HCT116 (cell line): ENCODE data around the gene NRIP3. TPM values are rescaled to one million over a fixed set of nuclear protein-coding genes. Genes with fewer than 3 reads are reported as not detected.

ENCODE experiments used
- ATAC-seq: fragments of 200-7000 bp; cut with Tn5 transposase; 2 replicates; pipeline ENCODE4 v1.9.1; 2020; ENCODE audit warnings: mild to moderate bottlenecking, moderate library complexity
- BruUV-seq: library from RNA; stranded (reverse); fragments of 400-500 nt; replicated peaks from 2 replicates; lab custom pipeline; 2021; lab: Mats Ljungman, UMichigan
- CTCF ChIA-PET: fragments of 300-600 bp; sonication (Branson Sonifier 250); formaldehyde crosslinking; loops from one replicate; lab custom pipeline; 2021; ENCODE audit warnings: antibody characterized with exemption; lab: Charles Lee
- POLR2A ChIA-PET: fragments of 300-600, 350-600 bp; sonication (Branson Sonifier 250); formaldehyde crosslinking; loops from one replicate; lab custom pipeline; 2021; ENCODE audit warnings: antibody characterized with exemption; lab: Charles Lee
- RAD21 ChIA-PET, 2 experiments: fragments of 300-600 bp; sonication (Branson Sonifier 250); formaldehyde crosslinking; loops; one replicate each; lab custom pipeline; 2023; ENCODE audit warnings: low total read pairs in 2 of 2; ENCODE audit not compliant: uncharacterized antibody in 2 of 2, unreplicated experiment in 2 of 2, low non-redundant PET in 1 of 2; lab: Charles Lee
- DNase-seq: peaks from one replicate; pipeline ENCODE4 v3.0.0-alpha.2; 2010; ENCODE audit warnings: low read depth, low spot score
- H2AFZ ChIP-seq: fragments of 200-600 bp; shearing (Covaris generic), sonication (generic); 2 replicates; pipeline ENCODE4 v1.6.1; 2017; ENCODE audit warnings: low read depth, mixed run types, mixed read lengths, antibody characterized with exemption, low read length; ENCODE audit not compliant: poor library complexity, severe bottlenecking
- H3K27ac ChIP-seq: 2 replicates; pipeline ENCODE4 v1.5.1; 2012; ENCODE audit warnings: low read depth, low read length
- H3K27me3 ChIP-seq: fragments of 200-600 bp; sonication (generic); 2 replicates; pipeline ENCODE4 v1.6.1; 2016; ENCODE audit warnings: mixed run types, low read length, mixed read lengths; ENCODE audit not compliant: insufficient read depth
- H3K36me3 ChIP-seq, 2 experiments: fragments of 200-500 bp in 1 of 2; fragments of 200-600 bp in 1 of 2; sonication (Bioruptor generic) in 1 of 2; sonication (generic) in 1 of 2; 2 replicates each; pipeline versions ENCODE4 v1.5.1 to v1.6.1; 2014 to 2016; ENCODE audit warnings: low read length in 2 of 2, inconsistent platforms in 1 of 2, mixed read lengths in 1 of 2, mixed run types in 1 of 2; ENCODE audit not compliant: insufficient read depth in 2 of 2, control insufficient read depth in 1 of 2
- H3K4me1 ChIP-seq, 2 experiments: fragments of 200-600 bp in 1 of 2; sonication (generic) in 1 of 2; 2 replicates each; pipeline versions ENCODE4 v1.5.1 to v1.6.1; 2012 to 2017; ENCODE audit warnings: low read length in 2 of 2, inconsistent platforms in 1 of 2, mild to moderate bottlenecking in 1 of 2, mixed read lengths in 1 of 2, mixed run types in 1 of 2, moderate library complexity in 1 of 2; ENCODE audit not compliant: insufficient read depth in 2 of 2, control insufficient read depth in 1 of 2
- H3K4me2 ChIP-seq: fragments of 200-600 bp; sonication (generic); 2 replicates; pipeline ENCODE4 v1.6.1; 2017; ENCODE audit warnings: mixed run types, low read length, mixed read lengths
- H3K4me3 ChIP-seq, 2 experiments: fragments of 200-600 bp in 1 of 2; sonication (generic) in 1 of 2; replicated peaks in 1 of 2; 2 replicates each; pipeline ENCODE4 v1.5.1; 2011 to 2016; ENCODE audit warnings: low read length in 2 of 2, control low read depth in 1 of 2, low read depth in 1 of 2, mild to moderate bottlenecking in 1 of 2, mixed read lengths in 1 of 2, mixed run types in 1 of 2
- H3K79me2 ChIP-seq: fragments of 200-600 bp; sonication (generic); 2 replicates; pipeline ENCODE4 v1.6.1; 2017; ENCODE audit warnings: mild to moderate bottlenecking, mixed run types, low read length, moderate library complexity, mixed read lengths; ENCODE audit not compliant: insufficient read depth
- H3K9ac ChIP-seq: fragments of 200-600 bp; sonication (generic); 2 replicates; pipeline ENCODE4 v1.6.1; 2016; ENCODE audit warnings: low read length, mixed read lengths
- H3K9me2 ChIP-seq: fragments of 200-600 bp; sonication (generic), shearing (Covaris generic); 2 replicates; pipeline ENCODE4 v1.6.1; 2017; ENCODE audit warnings: mixed run types, mild to moderate bottlenecking, moderate library complexity; ENCODE audit not compliant: insufficient read depth
- H3K9me3 ChIP-seq, 2 experiments: fragments of 200-500 bp in 1 of 2; fragments of 200-600 bp in 1 of 2; sonication (Bioruptor generic) in 1 of 2; sonication (generic) in 1 of 2; 2 replicates each; pipeline ENCODE4 v1.6.1; 2014 to 2017; ENCODE audit warnings: low read length in 2 of 2, mixed read lengths in 2 of 2, inconsistent platforms in 1 of 2, low read depth in 1 of 2, mild to moderate bottlenecking in 1 of 2, mixed run types in 1 of 2, moderate library complexity in 1 of 2; ENCODE audit not compliant: control insufficient read depth in 1 of 2, insufficient read depth in 1 of 2
- H4K20me1 ChIP-seq: fragments of 200-600 bp; sonication (generic), shearing (Covaris generic); 2 replicates; pipeline ENCODE4 v1.6.1; 2017; ENCODE audit warnings: mixed run types, mild to moderate bottlenecking, moderate library complexity; ENCODE audit not compliant: insufficient read depth
- CBX3 ChIP-seq: IDR thresholded peaks from 2 replicates; pipeline ENCODE4 v1.6.1; 2012; ENCODE audit warnings: low read depth
- CEBPB ChIP-seq: IDR thresholded peaks from 2 replicates; pipeline ENCODE4 v1.6.1; 2012; ENCODE audit warnings: low read depth
- EGR1 ChIP-seq: IDR thresholded peaks from 2 replicates; pipeline ENCODE4 v1.6.1; 2012; ENCODE audit warnings: low read depth
- ELF1 ChIP-seq: IDR thresholded peaks from 2 replicates; pipeline ENCODE4 v1.6.1; 2012; ENCODE audit warnings: low read depth, borderline replicate concordance
- EZH2 ChIP-seq: fragments of 200-600 bp; sonication (generic); IDR thresholded peaks from 2 replicates; pipeline ENCODE4 v1.6.1; 2017; ENCODE audit warnings: antibody characterized with exemption, mixed run types
- EZH2phosphoT487 ChIP-seq: fragments of 200-600 bp; IDR thresholded peaks from 2 replicates; pipeline ENCODE4 v1.6.1; 2018; ENCODE audit warnings: antibody characterized with exemption, borderline replicate concordance
- FOSL1 ChIP-seq: IDR thresholded peaks from 2 replicates; pipeline ENCODE4 v1.6.1; 2012; ENCODE audit warnings: low read depth
- JUND ChIP-seq: IDR thresholded peaks from 2 replicates; pipeline ENCODE4 v1.6.1; 2012
- MAX ChIP-seq: IDR thresholded peaks from 2 replicates; pipeline ENCODE4 v1.6.1; 2012
- POLR2A ChIP-seq: IDR thresholded peaks from 2 replicates; pipeline ENCODE4 v1.7.0; 2011; ENCODE audit warnings: borderline replicate concordance; ENCODE audit not compliant: insufficient read depth, insufficient read length; ENCODE audit errors: extremely low read depth
- POLR2AphosphoS5 ChIP-seq: IDR thresholded peaks from 2 replicates; pipeline ENCODE4 v1.6.1; 2011; ENCODE audit warnings: mild to moderate bottlenecking, low read depth, low read length, moderate library complexity
- RAD21 ChIP-seq: IDR thresholded peaks from 2 replicates; pipeline ENCODE4 v1.6.1; 2012; ENCODE audit warnings: low read depth, mild to moderate bottlenecking
- SIN3A ChIP-seq: IDR thresholded peaks from 2 replicates; pipeline ENCODE4 v1.6.1; 2012; ENCODE audit warnings: low read depth
- SRF ChIP-seq: IDR thresholded peaks from 2 replicates; pipeline ENCODE4 v1.6.1; 2012; ENCODE audit warnings: low read depth
- YY1 ChIP-seq: IDR thresholded peaks from 2 replicates; pipeline ENCODE4 v1.6.1; 2011; ENCODE audit warnings: low read length, low read depth, moderate library complexity, mild to moderate bottlenecking; ENCODE audit not compliant: insufficient replicate concordance; ENCODE audit errors: extremely low read depth
- ZFX ChIP-seq: fragments of 450-650 bp; IDR thresholded peaks from 2 replicates; pipeline ENCODE4 v1.6.1; 2017
- ZNF274 ChIP-seq: fragments of 200-500 bp; sonication (Bioruptor generic); IDR thresholded peaks from 2 replicates; pipeline ENCODE4 v1.6.1; 2014; ENCODE audit warnings: mild to moderate bottlenecking, low read depth, low read length, inconsistent platforms
- intact Hi-C: fragments of 100-400 bp; cut with micrococcal nuclease; formaldehyde crosslinking; loops from 2 replicates; pipeline ENCODE4 v1.10.0; 2022
- total RNA-seq: library from RNA; stranded (reverse); gene quantifications from one replicate; pipeline ENCODE4 v1.2.1, GENCODE V29; 2021; ENCODE audit not compliant: unreplicated experiment
- TF ChIP-seq, protein P1 (sequence below), 3 experiments: fragments of 200-600 bp in 1 of 3; sonication (generic) in 1 of 3; IDR thresholded peaks in 2 of 3; conservative IDR thresholded peaks in 1 of 3; 2 replicates each; pipeline ENCODE4 v1.5.1; 2012 to 2017; ENCODE audit warnings: low read depth in 2 of 3, low read length in 2 of 3, antibody characterized with exemption in 1 of 3, borderline replicate concordance in 1 of 3, control low read depth in 1 of 3, mild to moderate bottlenecking in 1 of 3, mixed read lengths in 1 of 3, mixed run types in 1 of 3, moderate library complexity in 1 of 3; ENCODE audit not compliant: insufficient read depth in 1 of 3
- TF ChIP-seq, protein P2 (sequence below): IDR thresholded peaks from 2 replicates; pipeline ENCODE4 v1.6.1; 2012; ENCODE audit warnings: low read depth
- TF ChIP-seq, protein P3 (sequence below): IDR thresholded peaks from 2 replicates; pipeline ENCODE4 v1.6.1; 2011; ENCODE audit warnings: mild to moderate bottlenecking, low read length, moderate library complexity; ENCODE audit not compliant: insufficient replicate concordance; ENCODE audit errors: extremely low read depth

NRIP3 gene
- total RNA-seq, 1 experiment from 2014 or later = 0.15 TPM

DNA sequence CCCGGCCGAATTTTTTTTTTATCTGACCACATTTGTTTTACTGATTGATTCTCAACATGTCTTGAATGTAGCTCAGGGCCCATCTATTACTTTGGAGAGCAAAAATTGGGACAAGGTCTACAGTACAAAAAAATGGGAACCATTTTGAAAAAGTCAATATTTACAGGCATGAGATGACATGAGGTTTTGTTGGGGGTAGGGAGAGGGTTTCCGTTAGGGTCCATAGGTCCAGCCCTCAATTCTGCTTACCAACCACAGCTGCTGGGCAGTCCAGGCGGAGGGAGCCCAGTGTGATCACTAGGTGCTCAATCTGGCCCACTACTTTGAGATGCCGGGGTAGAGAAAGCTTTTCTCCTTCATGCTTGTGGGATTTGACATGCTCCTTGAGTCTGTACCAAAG lies 18.3 kb downstream of the NRIP3 start:
- Histone ChIP-seq H3K36me3 (no peaks in the 10 kb centered on the region), H3K79me2 (no peaks in the 10 kb centered on the region), H3K9ac (no peak overlapping the region), H3K4me1 (peaks cover 0 to 12% of the 10 kb centered on the region in 2 experiments; a peak in 2 of 4 replicates)
- RAD21 ChIA-PET = no interaction called here
- POLR2A ChIA-PET = no interaction called here
- TF ChIP-seq FOSL1 (no peak), EGR1 (no peak), POLR2AphosphoS5 (no peak), EZH2phosphoT487 (no peak), ZNF274 (no peak), POLR2A (no peak), JUND (no peak), SIN3A (no peak), CBX3 (no peak), CEBPB (no peak), SRF (no peak), MAX (no peak), RAD21 (no peak), ZFX (no peak), EZH2 (no peak), YY1 (no peak), ELF1 (no peak)
- TF ChIP-seq, protein P1, sequence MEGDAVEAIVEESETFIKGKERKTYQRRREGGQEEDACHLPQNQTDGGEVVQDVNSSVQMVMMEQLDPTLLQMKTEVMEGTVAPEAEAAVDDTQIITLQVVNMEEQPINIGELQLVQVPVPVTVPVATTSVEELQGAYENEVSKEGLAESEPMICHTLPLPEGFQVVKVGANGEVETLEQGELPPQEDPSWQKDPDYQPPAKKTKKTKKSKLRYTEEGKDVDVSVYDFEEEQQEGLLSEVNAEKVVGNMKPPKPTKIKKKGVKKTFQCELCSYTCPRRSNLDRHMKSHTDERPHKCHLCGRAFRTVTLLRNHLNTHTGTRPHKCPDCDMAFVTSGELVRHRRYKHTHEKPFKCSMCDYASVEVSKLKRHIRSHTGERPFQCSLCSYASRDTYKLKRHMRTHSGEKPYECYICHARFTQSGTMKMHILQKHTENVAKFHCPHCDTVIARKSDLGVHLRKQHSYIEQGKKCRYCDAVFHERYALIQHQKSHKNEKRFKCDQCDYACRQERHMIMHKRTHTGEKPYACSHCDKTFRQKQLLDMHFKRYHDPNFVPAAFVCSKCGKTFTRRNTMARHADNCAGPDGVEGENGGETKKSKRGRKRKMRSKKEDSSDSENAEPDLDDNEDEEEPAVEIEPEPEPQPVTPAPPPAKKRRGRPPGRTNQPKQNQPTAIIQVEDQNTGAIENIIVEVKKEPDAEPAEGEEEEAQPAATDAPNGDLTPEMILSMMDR (IDR thresholded peaks at IDR 0.05 in 2 of 3, conservative IDR thresholded peaks at IDR 0.05 in 1 of 3; ENCODE audit: borderline replicate concordance in 1 of 3, insufficient read depth in 1 of 3, low read depth in 2 of 3, low read length in 2 of 3) = no peak
- TF ChIP-seq, protein P2, sequence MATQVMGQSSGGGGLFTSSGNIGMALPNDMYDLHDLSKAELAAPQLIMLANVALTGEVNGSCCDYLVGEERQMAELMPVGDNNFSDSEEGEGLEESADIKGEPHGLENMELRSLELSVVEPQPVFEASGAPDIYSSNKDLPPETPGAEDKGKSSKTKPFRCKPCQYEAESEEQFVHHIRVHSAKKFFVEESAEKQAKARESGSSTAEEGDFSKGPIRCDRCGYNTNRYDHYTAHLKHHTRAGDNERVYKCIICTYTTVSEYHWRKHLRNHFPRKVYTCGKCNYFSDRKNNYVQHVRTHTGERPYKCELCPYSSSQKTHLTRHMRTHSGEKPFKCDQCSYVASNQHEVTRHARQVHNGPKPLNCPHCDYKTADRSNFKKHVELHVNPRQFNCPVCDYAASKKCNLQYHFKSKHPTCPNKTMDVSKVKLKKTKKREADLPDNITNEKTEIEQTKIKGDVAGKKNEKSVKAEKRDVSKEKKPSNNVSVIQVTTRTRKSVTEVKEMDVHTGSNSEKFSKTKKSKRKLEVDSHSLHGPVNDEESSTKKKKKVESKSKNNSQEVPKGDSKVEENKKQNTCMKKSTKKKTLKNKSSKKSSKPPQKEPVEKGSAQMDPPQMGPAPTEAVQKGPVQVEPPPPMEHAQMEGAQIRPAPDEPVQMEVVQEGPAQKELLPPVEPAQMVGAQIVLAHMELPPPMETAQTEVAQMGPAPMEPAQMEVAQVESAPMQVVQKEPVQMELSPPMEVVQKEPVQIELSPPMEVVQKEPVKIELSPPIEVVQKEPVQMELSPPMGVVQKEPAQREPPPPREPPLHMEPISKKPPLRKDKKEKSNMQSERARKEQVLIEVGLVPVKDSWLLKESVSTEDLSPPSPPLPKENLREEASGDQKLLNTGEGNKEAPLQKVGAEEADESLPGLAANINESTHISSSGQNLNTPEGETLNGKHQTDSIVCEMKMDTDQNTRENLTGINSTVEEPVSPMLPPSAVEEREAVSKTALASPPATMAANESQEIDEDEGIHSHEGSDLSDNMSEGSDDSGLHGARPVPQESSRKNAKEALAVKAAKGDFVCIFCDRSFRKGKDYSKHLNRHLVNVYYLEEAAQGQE = no peak
- TF ChIP-seq, protein P3, sequence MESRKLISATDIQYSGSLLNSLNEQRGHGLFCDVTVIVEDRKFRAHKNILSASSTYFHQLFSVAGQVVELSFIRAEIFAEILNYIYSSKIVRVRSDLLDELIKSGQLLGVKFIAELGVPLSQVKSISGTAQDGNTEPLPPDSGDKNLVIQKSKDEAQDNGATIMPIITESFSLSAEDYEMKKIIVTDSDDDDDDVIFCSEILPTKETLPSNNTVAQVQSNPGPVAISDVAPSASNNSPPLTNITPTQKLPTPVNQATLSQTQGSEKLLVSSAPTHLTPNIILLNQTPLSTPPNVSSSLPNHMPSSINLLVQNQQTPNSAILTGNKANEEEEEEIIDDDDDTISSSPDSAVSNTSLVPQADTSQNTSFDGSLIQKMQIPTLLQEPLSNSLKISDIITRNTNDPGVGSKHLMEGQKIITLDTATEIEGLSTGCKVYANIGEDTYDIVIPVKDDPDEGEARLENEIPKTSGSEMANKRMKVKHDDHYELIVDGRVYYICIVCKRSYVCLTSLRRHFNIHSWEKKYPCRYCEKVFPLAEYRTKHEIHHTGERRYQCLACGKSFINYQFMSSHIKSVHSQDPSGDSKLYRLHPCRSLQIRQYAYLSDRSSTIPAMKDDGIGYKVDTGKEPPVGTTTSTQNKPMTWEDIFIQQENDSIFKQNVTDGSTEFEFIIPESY = no peak
- TF ChIP-seq, all 23 proteins: peak for 0
- Histone ChIP-seq H3K9me2 (no peaks in the 10 kb centered on the region), H4K20me1 (no peaks in the 10 kb centered on the region), H3K27me3 (no peaks in the 10 kb centered on the region), H3K27ac (no peak overlapping the region), H2AFZ (no peak overlapping the region), H3K9me3 (no peaks in the 10 kb centered on the region), H3K4me2 (no peak overlapping the region), H3K4me3 (no peak overlapping the region)
- no peak for DNase-seq
- CTCF ChIA-PET = no interaction called here
- no peak for ATAC-seq
- BruUV-seq = no TSS peak
- intact Hi-C loops = no loop called here
